ENCODE measurements around the gene RAX2. TPM values are rescaled to one million over a fixed set of nuclear protein-coding genes. Genes with fewer than 3 reads are reported as not detected.

RAX2 gene
- total and polyA plus RNA-seq, 2 donors (not counting 3 experiments of a cell fraction or from before 2014, with no cell fraction given) = not detected

GRCh38 chr19:3743486-3743885, 28.5 kb downstream of the RAX2 start:
- no peaks in the 10 kb centered on the region for H4K20me1 ChIP-seq (replicated peaks; ENCODE audit: control insufficient read depth, extremely low read depth, insufficient read depth, low read length)
- no peaks in the 10 kb centered on the region for H3K9me1 ChIP-seq (replicated peaks; ENCODE audit: control insufficient read depth, extremely low read depth, insufficient read depth, low read length)
- no TSS peak for BruUV-seq (replicated peaks)
- no peak overlapping the region for H3K4me2 ChIP-seq (ENCODE audit: insufficient read depth, low read length)
- no peaks in the 10 kb centered on the region for H3K27me3 ChIP-seq (ENCODE audit: control insufficient read depth in 2 of 2, insufficient read depth in 2 of 2, low read length in 2 of 2)
- DNase-seq (ENCODE audit: low read depth, low spot score) = peak; percentile 15
- intact Hi-C loops (cut with micrococcal nuclease) (no loop called here), dilution Hi-C loops (cut with MboI; ENCODE audit: extremely low pct_ligation_motif_present, low sequenced_read_pairs) (no loop called here)
- ChIA-PET POLR2A (no interaction called here), CTCF (interaction anchor here (1.0 kb wide), 1 partner anchor 78 kb away, joined by 3 read pairs; no protein-coding TSS in a partner anchor)
- H3K4me3 ChIP-seq (replicated peaks in 1 of 3; ENCODE audit: insufficient read depth in 1 of 3, low read depth in 1 of 3, low read length in 3 of 3) = no peak overlapping the region
- H3K36me3 ChIP-seq (ENCODE audit: control insufficient read depth in 2 of 2, extremely low read depth in 1 of 2, insufficient read depth in 2 of 2, low read length in 2 of 2) = no peaks in the 10 kb centered on the region
- H3K79me2 ChIP-seq (ENCODE audit: control insufficient read depth, insufficient read depth, low read length) = no peaks in the 10 kb centered on the region
- H3K9me3 ChIP-seq (replicated peaks; ENCODE audit: control insufficient read depth, insufficient read depth, low read length) = no peaks in the 10 kb centered on the region
- H3K4me1 ChIP-seq (ENCODE audit: control insufficient read depth, extremely low read depth, insufficient read depth, low read length) = no peaks in the 10 kb centered on the region
- peak; percentile 64 for FAIRE-seq
- no peak for TF ChIP-seq EZH2 (IDR thresholded peaks at IDR 0.05; ENCODE audit: borderline replicate concordance, low read depth, low read length, severe bottlenecking)
- H2AFZ ChIP-seq (ENCODE audit: low read depth, low read length) = no peak overlapping the region
- H3K9ac ChIP-seq (replicated peaks; ENCODE audit: extremely low read depth, insufficient read depth, low read length) = no peak overlapping the region
- no peak overlapping the region for H3K27ac ChIP-seq (ENCODE audit: insufficient read depth, low read depth, low read length)

- H3K4me2 ChIP-seq (ENCODE audit: insufficient read depth, low read length) = no peak overlapping the region
- no peak overlapping the region for H2AFZ ChIP-seq (ENCODE audit: low read depth, low read length)
- H3K27me3 ChIP-seq (ENCODE audit: control insufficient read depth in 2 of 2, insufficient read depth in 2 of 2, low read length in 2 of 2) = no peaks in the 10 kb centered on the region
- intact Hi-C loops (cut with micrococcal nuclease) (no loop called here), dilution Hi-C loops (cut with MboI; ENCODE audit: extremely low pct_ligation_motif_present, low sequenced_read_pairs) (no loop called here)
- H3K79me2 ChIP-seq (ENCODE audit: control insufficient read depth, insufficient read depth, low read length) = no peaks in the 10 kb centered on the region
- no peaks in the 10 kb centered on the region for H3K36me3 ChIP-seq (ENCODE audit: control insufficient read depth in 2 of 2, extremely low read depth in 1 of 2, insufficient read depth in 2 of 2, low read length in 2 of 2)
- no peaks in the 10 kb centered on the region for H4K20me1 ChIP-seq (replicated peaks; ENCODE audit: control insufficient read depth, extremely low read depth, insufficient read depth, low read length)
- POLR2A ChIA-PET = no interaction called here
- no peak for TF ChIP-seq CTCF (IDR thresholded peaks at IDR 0.05; ENCODE audit: extremely low read depth in 1 of 2, insufficient read depth in 1 of 2, low read depth in 1 of 2, low read length in 2 of 2)
- TF ChIP-seq GATA2 (IDR thresholded peaks at IDR 0.05; ENCODE audit: insufficient read depth, insufficient read length, low read depth, low read length) = no peak
- no peak for TF ChIP-seq FOS (IDR thresholded peaks at IDR 0.05; ENCODE audit: borderline replicate concordance, insufficient read depth, low read length)
- no peak for TF ChIP-seq POLR2A (IDR thresholded peaks at IDR 0.05; ENCODE audit: low read depth, low read length)
- H3K4me1 ChIP-seq (ENCODE audit: control insufficient read depth, extremely low read depth, insufficient read depth, low read length) = no peaks in the 10 kb centered on the region
- H3K9me1 ChIP-seq (replicated peaks; ENCODE audit: control insufficient read depth, extremely low read depth, insufficient read depth, low read length) = no peaks in the 10 kb centered on the region
- no TSS peak for BruUV-seq (replicated peaks)
- H3K9me3 ChIP-seq (replicated peaks; ENCODE audit: control insufficient read depth, insufficient read depth, low read length) = no peaks in the 10 kb centered on the region
- FAIRE-seq = no peak
- no peak for DNase-seq (ENCODE audit: low read depth, low spot score)
- H3K4me3 ChIP-seq (replicated peaks in 1 of 3; ENCODE audit: insufficient read depth in 1 of 3, low read depth in 1 of 3, low read length in 3 of 3) = no peak overlapping the region
- CTCF ChIA-PET = interaction anchor here (1.0 kb wide), 1 partner anchor 81 kb away, joined by 3 read pairs; no protein-coding TSS in a partner anchor
- no peak overlapping the region for H3K27ac ChIP-seq (ENCODE audit: insufficient read depth, low read depth, low read length)
- no peak overlapping the region for H3K9ac ChIP-seq (replicated peaks; ENCODE audit: extremely low read depth, insufficient read depth, low read length)
Measured at GRCh38 chr19:3740431-3740830, 31.6 kb downstream of the RAX2 start.
